ENCODE results near the gene PHLDA1.

The PHLDA1 gene

DNA sequence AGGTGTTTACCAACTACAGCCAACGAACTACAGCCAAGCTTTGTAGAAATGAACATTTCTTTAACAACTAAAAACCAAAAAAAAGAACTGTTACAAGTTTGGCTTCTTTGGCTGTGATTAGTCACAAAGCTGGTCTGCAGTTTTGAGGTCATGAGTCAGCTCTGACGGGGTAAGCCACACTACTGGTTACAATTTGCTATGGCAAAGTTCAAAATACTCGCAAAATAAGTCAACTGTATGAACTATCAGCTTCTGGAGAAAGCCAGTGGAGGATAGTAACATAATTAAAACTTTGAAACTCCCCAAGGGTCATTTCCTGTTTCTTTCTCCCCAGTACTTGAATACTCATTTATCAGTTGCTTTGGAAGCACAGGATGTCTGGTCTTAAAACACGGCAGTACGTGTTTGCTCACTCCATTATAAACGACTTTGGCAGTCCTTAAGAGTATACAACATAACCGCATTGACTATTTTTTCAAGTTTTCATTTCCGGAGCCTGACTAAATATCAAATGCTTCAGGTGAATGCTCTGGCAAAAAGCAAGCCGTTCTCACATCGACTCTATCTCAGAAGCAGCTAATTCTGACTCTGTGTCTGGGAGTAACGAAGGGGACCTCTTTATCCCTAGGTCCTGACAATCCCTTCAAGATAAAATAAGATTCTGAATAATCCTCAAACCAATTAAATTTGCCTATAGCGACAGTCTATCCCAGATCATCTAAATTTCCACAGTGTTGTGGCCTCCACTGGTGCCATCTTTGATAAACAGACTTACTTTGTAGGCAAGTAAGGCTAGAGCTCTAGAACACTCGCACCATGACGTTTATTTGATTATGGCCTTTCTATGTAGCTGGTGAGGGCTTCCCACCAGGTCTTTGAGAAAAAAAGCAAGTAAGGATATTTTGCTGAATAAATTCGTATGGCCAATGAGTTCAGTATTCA is 10.6 kb downstream of the PHLDA1 start:
- peak; percentile 58 to 77 for DNase-seq (ENCODE audit: extremely low read depth in 1 of 2, low read depth in 1 of 2)

GRCh38 chr12:76020281-76020680 is 11.3 kb downstream of the PHLDA1 start:
- peak; percentile 72 to 90 for DNase-seq (ENCODE audit: extremely low read depth in 1 of 2, low read depth in 1 of 2)

GRCh38 chr12:76018672-76019071 is 12.9 kb downstream of the PHLDA1 start:
- no peak for DNase-seq (ENCODE audit: extremely low read depth in 1 of 2, low read depth in 1 of 2)

DNA sequence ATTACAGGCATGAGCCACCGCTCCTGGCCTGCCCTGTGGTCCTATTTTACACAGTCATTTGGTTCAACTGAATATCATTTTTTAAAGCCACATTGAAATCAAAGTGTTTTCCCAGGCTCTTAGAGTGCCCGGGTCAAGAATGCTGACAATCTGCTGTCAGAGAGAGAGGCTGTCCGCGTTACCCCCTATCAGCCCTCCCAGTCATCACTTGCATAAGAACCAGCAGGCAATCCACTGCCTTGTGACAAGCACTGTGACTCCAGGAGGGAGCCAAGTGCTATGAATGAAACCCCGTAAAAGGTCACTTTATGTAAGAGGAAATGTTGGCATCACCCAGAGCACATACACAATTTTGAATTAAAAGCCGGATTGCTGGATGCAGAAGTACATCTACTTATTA is 13.5 kb downstream of the PHLDA1 start:
- DNase-seq (ENCODE audit: extremely low read depth in 1 of 2, low read depth in 1 of 2), result no peak

DNA sequence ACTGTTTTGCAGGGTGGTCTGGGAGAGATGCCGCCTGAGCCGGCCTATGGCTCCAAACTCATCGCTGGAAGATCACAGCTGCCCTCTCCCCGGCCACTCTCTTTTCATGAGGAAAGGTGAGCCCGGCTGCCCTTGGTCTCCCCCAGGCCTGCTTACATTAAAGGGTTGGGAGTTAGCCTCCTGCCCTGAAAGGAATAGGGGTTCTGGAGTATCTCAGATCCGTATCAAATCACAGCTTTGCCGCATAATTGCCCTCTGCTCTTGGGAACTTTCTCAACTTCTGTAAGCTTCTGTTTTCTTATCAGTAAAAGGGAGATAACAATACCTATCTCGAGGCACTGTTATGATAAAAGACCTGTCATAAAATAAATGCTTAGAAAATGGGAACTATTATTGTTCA is 17.6 kb downstream of the PHLDA1 start:
- DNase-seq (ENCODE audit: extremely low read depth in 1 of 2, low read depth in 1 of 2), result no peak

DNA sequence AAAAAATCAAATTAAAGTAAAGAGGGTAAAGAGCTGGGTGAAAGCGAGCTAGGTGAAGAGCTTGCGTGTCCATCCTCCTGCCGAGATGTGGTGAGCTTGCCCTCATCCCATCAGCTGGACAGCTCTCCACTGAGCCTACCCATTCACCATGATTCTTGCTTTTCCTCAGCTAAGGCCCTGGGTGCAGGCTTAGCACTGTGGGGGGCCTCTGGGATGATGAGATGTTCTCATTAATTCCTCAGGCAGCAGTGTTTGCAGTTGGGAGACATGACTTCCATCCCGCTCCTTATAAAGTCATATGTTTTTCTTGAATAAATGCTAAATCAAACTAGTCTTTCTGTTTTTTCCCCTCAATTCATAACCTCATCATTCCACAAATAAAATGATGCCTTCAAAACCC is 18.0 kb downstream of the PHLDA1 start:
- no peak for DNase-seq (ENCODE audit: extremely low read depth in 1 of 2, low read depth in 1 of 2)

GRCh38 chr12:76012644-76013043 is 18.9 kb downstream of the PHLDA1 start:
- DNase-seq (ENCODE audit: extremely low read depth in 1 of 2, low read depth in 1 of 2), result no peak

DNA sequence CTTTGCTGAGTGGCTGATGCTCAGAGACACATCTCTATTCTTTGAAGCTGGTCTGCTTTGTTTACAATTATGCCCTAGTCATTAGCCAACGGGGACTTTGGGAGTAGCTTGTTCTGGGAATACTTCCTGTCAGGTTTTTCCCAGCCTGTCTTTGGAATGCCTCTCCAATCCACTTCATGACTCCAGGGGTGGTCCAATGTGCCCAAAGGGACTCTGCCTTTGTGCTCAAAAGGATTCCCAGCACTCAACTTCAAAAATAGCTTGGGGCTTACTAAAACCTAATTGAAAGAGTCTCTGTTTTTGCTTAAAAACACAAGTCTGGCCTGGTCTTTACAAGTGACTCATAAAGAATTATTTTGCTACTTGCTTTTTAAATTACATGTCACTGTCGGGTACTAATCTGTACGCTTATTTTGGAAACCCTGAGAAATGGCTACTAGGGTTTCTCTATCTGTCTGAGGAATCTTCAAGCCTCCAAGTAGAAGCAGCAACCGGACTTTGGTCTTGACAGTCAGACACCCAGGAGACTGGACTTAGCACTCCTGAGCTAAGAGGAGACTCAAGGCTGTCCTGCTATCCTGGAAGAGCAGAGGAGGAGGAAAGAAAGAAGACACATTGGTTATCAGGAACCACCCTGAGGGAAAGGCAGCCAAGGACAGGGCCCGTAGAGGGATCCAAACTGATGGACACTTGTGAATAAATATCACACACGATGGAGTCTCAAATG is 20.7 kb downstream of the PHLDA1 start:
- no peak for DNase-seq (ENCODE audit: extremely low read depth in 1 of 2, low read depth in 1 of 2)

- DNase-seq (ENCODE audit: extremely low read depth in 1 of 2, low read depth in 1 of 2), result no peak
Observed at GRCh38 chr12:76008428-76008827, 23.1 kb downstream of the PHLDA1 start.

DNA sequence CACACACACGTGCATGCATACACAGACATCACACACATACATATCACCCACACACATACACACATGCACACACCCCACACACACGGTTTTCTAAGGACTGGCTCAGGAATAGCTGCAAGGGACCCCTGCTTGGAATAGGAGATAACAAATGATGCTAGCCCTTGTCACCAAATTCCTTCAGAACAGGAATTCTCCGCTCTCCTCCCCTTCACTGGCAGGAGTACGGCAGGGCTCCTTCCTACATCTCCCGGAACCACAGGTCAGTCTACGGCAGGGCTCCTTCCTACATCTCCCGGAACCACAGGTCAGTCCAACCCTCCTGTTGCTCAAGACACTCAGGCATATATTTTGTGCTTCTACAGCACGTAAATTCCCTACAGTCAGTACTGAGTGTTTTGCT is 23.9 kb downstream of the PHLDA1 start:
- no peak for DNase-seq (ENCODE audit: extremely low read depth in 1 of 2, low read depth in 1 of 2)

GRCh38 chr12:76006028-76006925 is 25.3 kb downstream of the PHLDA1 start:
- DNase-seq (ENCODE audit: extremely low read depth in 1 of 2, low read depth in 1 of 2), result no peak

- DNase-seq (ENCODE audit: extremely low read depth in 1 of 2, low read depth in 1 of 2), result no peak
Observed at GRCh38 chr12:76003355-76003638, 28.3 kb downstream of the PHLDA1 start.

DNA sequence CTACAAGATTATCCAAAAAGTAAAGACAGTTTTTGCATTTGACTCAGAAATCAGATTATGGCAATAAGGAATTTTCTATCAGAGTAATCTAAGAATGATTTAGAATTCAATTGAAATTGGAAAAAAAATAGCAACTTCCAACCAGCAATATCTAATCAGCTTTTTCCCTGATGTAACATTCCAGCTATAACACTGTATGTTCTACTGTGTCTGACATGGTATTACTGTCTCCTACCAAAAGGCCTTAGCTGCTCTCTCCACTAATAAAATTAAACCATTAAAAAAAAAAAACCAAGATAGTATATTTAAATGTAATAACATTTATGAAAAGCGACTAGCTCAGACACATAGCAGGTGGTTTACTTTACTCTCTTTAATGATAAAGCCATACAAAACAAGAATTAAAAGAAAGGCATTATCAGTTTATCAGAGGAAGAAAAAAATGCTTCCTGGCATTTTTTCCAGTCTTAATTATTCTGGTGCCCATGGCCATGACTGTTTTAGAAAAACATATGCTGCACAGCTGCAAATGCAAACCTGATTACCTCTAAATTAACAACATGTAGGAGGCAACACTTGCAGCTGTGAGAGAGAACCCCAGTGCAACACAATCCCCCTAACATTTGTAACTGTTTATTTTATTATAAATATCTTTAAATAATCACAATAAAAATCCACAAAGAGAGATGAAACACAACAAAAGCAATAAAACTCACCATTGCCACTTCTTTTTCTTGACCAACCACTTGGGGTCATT is 28.8 kb downstream of the PHLDA1 start:
- DNase-seq (ENCODE audit: extremely low read depth in 1 of 2, low read depth in 1 of 2), result no peak

GRCh38 chr12:75998292-75999063 is 33.1 kb downstream of the PHLDA1 start:
- no peak for DNase-seq (ENCODE audit: extremely low read depth in 1 of 2, low read depth in 1 of 2)

- no peak for DNase-seq (ENCODE audit: extremely low read depth in 1 of 2, low read depth in 1 of 2)
Observed at GRCh38 chr12:75997658-75998057, 33.9 kb downstream of the PHLDA1 start.

DNA sequence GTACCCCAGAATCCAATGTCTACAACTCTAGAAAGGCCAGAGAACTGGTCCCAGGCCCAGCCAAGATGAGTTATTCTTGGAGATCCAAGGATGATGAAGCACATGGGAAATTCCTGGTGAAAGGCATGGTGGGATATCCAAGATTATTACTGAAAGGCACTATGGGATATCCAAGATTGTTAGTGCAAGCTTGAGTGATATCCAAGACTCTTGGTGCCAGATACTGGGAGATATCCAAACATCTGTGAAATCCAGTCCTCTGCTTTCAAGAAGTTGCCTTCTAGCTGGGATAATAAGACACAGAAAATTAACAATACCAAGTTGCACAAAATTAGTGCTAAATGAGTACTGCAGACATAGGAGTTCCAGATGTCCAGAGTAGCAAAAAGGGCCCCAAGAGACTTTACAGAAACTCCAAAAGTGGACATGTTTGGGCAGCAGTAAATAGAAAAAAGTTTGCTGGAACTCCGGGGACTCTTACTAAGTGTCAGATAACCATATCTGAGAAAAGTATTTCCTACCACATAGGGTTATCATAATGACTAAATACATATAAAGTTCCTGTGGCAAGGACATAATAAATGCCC is 34.6 kb downstream of the PHLDA1 start:
- DNase-seq (ENCODE audit: extremely low read depth in 1 of 2, low read depth in 1 of 2), result no peak

- no peak for DNase-seq (ENCODE audit: extremely low read depth in 1 of 2, low read depth in 1 of 2)
Observed at GRCh38 chr12:75995691-75996090, 35.9 kb downstream of the PHLDA1 start.

DNA sequence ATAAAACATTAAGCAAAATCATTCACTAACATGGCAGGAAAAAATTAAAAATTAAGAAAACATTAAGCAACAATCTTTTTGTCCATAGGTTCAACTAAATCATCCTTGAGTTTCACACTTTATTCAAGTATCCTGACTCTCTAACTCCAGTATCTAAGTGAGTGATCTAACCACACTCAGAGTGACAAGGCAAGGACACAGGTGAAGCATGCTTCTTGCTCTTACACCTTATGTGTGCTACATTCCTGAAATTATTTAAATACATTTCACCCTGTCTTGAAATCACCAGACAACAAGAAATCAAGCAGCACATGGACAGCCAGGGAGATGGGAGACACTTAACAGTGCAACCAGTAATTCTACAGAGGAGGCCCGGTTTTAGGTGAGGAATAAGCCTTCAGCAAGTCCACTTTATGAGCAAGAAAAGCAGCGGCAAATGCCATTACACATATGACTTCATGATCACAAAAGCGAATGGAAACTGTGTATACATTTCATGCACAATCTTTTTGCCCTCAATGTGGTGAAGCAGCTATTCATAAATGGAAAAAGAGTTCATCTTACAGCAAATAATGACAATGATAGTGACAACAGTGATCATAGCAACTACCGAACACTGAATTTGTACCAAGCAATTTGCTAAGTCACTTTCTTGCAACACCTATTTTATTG is 37.4 kb downstream of the PHLDA1 start:
- DNase-seq (ENCODE audit: extremely low read depth in 1 of 2, low read depth in 1 of 2), result no peak

DNA sequence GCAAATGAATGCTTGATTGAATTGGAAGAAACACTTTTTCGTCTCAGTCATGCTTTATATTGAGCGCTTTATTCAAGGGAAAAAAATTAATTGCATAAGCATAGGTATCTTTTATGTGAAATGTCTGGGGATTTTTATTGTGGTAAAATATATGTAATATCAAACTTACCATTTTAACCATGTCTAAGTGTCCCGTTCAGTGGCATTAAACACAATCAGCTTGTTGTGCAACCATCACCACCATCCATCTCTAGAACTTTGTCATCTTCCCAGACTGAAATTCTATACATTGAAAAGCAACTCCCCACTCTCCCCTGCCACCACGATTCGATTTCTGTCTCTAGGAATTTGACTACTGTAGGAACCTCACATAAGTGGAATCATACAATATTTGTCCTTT is 39.8 kb downstream of the PHLDA1 start:
- DNase-seq (ENCODE audit: extremely low read depth in 1 of 2, low read depth in 1 of 2), result no peak

Data from stimulated activated CD8-positive, alpha-beta memory T cell treated with anti-CD3 and anti-CD28 coated beads, Interleukin-7, amount 100 ng/mL, for 48 hours (primary cell).